Superior temporal gyrus (tissue), 1 donor: ENCODE data around the gene HTR3B.
"Not testable (repeated sequence)": the region's sequence is repeated elsewhere in the genome, so short reads cannot be mapped to it uniquely, and the experiment has no call there.

Experiments
- DNase-seq: peaks from one replicate; pipeline ENCODE4 v3.0.0-alpha.2; 2016; ENCODE audit errors: extremely low spot score

Gene HTR3B

DNA sequence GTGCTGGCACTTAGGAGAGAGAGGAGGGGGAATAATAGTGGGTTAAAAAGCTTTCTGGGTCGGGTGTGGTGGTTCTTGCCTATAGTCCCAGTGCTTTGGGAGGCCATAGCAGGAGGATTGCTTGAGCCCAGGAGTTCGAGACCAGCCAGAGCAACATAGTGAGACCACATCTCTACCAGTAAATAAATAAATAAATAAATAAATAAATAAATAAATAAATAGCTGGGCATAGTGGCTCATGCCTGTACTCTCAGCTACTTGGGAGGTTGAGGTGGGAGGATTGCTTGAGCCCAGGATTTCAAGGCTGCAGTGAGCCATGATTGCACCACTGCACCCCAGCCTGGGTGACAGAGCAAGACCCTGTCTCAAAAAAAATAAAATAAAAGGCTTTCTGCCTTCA, 41.6 kb downstream of the HTR3B start:
- DNase-seq = not testable (repeated sequence)

DNA sequence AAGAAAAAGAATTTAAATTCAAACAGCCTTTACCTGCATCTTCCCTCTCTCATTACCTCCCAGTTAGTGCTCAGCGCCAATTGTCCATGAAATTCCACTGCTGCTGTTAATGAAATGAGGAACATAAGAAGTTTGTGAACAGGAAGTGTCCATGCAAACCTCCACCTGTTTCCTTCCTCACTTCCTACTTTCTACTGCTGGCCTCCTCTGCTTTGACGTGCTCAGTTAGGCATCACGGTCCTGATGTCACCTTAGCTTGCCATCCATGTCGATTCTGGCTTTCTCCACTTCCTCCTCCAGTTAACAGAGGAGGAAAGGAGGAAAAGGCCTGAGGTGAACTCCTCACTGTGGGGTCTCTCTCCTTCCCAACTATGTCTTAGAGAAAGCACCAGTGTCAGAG, 43.4 kb downstream of the HTR3B start:
- DNase-seq = no peak

DNA sequence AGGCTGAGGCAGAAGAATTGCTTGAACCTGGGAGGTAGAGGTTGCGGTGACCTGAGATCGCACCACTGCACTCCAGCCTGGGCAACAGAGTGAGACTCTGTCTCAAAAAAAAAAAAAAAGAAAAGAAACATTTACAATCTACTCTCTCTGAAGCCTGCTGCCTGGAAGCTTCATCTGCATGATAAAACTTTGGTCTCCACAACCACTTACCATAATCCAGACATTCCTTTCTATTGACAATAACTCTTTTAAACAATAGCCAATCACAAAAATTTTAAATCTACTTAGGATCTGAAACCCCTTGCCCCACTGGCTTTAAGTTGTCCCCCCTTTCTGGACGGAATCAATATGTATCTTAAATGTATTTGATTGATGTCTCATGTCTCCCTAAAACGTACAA, 45.3 kb downstream of the HTR3B start:
- no peak for DNase-seq

DNA sequence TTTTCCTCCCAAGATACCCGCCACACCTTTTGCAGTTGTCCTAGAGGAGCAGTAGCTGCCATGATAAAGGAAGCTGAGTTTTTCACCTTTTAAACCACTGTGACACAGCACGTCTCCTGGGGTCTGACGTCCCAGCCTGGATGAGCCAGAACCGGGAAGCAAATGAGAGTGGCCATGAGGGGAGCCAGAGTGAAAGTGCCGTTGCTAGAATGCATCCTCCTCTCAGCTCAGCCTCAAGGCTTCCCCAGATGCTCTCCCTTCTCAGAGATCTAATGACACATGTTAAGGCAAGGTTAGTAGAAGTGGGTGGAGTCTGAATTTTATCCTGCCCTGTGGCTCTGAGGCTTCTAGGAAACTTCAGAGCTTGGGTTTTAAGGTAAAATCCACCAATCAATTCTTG, 46.9 kb downstream of the HTR3B start:
- no peak for DNase-seq

DNA sequence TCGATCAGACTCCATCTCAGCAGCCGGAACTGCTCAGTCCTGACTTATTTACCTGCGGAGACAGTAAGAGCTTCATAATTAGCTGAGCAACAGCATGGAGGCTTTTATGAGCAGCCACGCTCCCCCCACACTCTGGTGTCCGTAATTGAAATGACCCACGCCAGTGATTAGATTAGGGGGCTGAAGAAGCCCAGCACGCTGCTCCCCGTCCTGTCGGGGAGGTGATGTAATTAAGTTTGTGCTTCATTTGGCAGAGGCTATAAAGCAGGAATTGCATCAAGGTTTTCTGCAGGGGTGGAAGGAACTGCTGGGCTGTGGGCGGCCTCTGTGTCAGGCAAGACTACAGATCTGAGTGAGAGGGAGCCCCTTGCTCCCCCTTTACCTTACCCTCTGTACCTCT, 47.5 kb downstream of the HTR3B start:
- DNase-seq = no peak

DNA sequence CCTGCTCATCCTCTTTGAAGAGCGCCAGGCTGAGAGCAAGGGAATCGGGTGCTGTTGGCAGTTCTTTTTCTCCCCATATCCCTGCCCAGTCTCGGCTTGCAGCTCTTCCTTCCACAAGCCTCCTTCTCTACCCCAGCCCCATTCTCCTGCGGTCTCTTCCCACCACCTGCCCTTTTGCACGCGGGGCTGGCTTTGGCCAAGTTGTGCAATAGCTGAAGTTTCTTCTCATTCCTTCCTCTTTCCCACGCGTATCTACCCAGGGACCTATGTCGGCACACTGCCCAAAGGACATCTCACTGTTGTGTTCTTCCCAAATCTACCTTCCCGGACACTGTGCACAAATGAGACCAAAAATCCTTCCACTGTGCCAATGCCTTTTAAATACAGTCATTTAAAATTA, 48.0 kb downstream of the HTR3B start:
- DNase-seq = no peak

DNA sequence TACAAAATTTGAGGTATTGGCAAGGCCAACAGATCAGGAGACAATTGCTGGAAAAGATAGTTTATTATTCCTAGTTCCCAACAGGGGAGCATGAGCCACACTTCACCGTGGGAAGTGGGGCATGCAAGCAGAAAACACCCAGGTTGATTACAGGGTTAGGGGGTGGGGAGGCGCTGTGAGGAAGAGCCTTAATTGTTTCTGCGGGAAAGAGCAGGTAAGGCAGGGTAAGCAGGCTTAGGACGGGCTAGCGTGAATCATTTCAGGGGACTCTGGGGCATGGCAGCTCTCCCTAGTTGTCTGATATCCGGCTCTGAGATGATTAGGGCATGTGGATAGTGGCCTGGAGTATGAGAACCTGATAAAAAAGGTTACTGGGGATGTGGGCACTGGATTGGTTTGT, 49.6 kb downstream of the HTR3B start:
- DNase-seq = no peak

DNA sequence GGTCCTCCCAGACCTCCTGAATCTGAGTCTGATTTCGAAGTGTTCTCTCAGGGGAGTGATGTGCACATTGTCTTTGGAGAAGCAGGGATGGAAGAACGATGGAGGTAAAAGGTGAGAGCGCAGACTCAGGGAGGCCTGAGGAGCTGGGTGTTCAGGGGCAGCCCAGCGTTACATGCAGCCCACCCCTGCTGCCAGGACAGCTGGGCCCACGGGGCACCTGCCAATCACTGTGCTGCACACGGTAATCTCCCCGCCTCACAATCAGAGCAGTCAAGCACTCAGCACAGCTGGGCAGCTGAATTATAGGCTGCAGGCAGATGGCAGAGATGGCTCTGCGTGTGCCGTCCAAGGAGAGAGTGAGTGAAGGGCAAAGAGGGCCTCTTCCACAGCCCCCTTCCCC, 52.4 kb downstream of the HTR3B start:
- DNase-seq = no peak

DNA sequence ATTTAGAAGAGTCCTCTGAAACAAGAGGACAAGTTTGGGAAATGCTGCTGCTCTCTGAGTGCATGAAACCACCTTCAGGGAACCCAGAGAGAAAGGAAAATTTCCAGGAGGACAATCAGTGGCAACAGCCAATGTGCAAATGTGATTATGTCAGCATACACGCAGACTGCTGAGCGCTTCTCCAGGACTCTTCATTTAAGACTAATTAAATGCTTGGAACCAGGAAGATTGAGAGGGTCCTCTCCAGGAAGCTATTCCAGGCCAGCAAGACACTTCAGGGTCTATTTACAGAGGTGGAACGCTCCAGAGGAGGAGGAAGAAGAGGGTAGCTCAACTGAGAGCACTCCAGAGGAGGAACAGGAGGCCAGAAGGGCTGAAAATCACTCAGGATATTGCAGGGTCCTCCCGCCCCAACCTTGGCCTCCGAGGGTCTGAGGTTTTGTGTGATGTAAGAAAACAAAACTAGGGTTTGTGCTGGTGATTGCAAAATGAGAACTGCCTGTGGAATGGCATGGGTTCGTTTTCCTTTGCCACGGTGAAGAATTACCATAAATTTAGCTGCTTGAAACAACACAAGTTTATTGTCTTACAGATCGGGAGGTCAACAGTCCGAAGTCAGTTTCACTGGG, 56.2 kb downstream of the HTR3B start:
- DNase-seq = no peak

DNA sequence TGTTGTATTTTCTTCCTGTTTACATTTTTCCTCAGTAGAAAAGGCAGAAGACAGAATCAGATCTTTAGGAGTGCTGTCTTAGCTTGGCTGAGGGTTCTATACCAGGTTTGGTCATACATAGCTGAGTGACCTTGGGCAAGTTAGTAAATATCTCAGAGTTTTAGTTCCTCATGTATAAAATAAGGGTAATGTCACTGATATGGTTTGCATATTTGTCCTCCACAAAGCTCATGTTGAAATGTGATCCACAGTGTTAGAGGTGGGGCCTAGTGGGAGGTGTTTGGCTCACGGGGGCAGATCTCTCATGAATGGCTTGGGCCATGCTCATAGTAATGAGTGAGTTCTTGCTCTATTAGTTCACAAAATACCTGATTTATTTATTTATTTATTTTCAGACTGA, 62.8 kb downstream of the HTR3B start:
- no peak for DNase-seq

DNA sequence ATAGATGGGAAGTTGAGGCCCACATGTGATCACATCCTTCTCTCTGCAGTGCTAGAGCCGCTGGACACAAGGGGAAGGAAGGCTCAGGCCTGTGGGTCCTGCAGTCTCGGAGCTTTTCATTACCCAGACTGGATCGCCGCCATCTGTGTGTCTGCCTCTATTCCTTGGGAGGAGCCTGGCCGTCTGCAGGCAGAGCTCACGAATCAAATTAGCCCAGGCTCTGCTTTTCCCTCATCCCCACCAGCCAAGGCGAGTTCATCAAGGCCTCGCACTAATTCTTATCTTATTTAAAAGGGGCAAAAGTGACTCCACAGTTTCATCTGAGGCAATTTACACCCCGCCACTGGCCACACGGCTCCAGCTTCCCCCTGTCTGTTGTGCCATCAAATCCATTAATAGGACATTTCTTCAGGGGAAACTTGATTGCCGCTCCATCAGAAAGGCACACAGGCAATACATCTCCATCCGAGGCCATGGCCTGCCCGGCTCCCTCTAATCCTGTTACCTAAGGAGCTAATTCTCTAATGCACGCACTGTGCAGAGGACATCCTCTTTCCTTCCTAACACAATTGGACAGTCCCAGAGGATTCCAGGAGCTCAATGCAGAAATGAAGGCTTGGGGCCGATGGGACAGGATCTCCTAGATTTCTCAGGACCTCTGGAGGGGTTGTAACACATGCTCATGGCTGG, 67.1 kb downstream of the HTR3B start:
- DNase-seq = no peak

DNA sequence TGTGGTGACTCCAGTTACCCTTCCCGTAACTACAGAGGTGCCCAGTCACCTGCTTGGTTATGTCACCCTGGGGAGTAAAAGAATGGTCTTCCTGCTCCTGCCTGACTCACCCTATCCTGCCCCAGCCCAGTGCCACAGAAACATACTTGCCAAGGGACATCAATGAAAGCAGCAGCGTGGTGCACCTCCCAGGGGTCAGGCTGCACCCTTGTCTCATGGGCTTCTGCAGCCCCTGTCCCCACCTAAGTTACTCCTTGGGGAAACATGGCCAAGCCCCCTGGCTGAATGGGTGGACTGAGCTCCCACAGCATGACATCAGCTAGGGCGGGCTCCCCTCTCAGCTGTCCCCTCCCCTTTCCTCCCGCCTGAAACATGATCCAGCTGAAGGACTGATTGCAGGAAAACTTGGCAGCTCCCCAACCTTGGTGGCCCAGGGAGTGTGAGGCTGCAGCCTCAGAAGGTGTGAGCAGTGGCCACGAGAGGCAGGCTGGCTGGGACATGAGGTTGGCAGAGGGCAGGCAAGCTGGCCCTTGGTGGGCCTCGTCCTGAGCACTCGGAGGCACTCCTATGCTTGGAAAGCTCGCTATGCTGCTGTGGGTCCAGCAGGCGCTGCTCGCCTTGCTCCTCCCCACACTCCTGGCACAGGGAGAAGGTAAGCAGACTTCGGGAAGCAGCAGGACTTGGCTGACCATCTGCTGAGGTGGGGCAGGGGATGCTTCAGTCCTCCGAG, 70.3 kb downstream of the HTR3B start, which contains the start of gene HTR3A:
HTR3A (plus strand) TSS at position 368 of the 730 bp plus-strand sequence; CDS start at position 586, 218 bp downstream.
- no peak for DNase-seq

DNA sequence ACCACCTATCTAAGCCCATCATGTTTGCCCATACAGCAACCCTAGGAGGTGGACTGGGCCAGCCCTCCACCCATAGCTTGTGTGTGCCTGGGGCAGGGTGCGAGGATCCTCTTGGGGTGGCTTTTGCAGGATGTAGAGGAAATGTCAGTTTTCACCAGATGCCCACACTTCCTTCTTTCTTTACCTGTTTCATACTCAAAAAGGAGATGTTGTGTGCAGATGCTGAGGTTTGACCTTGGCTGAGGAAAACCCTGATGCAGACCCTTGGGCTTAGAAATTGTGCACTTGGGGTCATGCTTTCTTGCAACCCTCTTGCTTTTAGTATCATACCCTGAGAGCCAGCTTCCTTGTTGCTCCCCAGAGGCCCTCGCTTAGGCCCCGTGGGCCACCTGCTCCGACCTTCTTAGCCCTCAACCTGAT, 72.5 kb downstream of the HTR3B start:
- DNase-seq = no peak

DNA sequence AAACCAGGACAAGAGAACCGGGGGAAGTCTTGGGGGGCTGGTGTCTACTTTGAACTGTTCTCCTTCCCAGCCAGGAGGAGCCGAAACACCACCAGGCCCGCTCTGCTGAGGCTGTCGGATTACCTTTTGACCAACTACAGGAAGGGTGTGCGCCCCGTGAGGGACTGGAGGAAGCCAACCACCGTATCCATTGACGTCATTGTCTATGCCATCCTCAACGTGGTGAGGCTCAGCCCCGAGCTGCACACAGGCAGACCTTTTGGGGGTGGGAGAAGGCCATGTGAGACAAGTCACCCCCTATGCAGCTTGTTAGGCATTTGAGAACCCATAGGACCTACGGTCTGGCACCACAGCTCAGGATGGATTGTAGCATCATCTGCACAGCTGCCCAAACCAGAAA, 73.1 kb downstream of the HTR3B start:
- DNase-seq = no peak

DNA sequence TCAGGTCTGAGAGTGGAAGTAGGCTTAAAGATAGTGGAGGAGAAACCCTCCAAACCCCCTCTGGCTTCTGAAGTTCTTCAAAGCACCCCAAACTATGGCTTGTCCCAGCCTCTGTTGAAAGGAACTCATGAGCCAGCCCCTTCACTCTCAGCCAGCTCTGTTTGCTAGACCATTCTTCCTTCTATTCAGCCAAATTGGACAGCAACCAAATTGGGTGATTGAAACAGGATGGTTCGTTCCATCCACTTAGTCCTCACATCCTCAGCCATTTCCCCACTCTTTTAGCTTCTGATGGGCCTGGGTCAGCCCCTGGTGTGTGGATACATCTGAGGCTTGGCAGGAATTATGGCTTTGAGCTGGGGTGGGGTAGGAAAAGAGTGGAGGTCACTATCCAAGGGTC, 74.8 kb downstream of the HTR3B start:
- DNase-seq = no peak

DNA sequence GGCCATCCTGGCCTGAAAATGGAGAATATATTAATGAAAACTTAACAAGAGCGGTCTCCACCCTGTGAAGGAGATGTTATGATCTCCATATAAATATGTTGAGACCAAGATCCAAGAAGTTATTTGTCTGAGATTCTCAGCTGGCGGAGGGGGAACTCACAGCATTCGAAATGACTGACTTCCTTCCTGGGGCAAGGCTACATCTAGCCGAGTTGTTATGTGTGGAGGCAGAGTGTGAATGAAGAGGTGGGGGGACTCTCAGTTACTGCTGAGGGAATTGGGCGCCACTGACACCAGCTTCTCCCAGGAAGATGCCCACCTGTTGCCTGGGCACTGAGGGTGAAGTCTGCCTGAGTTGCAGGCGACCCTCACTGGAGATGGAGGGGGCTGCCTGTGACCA, 76.2 kb downstream of the HTR3B start:
- no peak for DNase-seq

DNA sequence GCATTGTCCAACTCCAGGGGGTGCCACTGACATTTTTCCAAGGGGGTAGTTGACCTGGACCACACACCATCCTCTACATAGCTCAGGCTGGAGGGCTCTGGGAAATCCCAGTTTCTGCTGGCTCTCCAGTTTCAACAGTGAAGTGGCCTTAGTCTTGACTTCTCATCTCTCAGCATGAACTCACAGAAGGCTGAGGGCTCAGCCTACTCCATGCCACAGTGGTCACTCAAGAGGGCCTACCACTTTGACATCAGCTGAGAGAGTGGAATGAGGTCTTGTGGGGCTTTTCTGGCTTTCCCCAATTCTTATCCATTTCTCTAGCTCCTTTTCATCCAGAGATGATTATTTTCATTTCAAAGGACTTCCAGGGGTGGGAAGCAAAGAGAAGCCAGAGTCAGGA, 77.7 kb downstream of the HTR3B start:
- DNase-seq = no peak

DNA sequence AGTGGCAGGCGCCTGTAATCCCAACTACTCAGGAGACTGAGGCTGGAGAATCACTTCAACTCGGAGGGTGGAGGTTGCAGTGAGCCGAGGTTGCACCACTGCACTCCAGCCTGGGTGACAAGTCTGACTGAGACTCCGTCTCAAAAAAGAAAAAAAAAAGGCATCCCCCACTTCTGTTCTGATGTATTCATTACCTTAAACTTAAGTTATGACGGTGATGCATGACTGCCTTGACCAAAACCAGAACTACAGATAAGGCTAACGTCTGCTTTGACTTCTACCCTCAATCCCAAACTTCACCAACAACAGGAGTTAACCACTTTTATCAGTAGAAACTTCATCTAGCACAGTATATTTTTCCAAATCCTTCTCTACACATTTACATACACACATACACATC, 80.2 kb downstream of the HTR3B start:
- no peak for DNase-seq

DNA sequence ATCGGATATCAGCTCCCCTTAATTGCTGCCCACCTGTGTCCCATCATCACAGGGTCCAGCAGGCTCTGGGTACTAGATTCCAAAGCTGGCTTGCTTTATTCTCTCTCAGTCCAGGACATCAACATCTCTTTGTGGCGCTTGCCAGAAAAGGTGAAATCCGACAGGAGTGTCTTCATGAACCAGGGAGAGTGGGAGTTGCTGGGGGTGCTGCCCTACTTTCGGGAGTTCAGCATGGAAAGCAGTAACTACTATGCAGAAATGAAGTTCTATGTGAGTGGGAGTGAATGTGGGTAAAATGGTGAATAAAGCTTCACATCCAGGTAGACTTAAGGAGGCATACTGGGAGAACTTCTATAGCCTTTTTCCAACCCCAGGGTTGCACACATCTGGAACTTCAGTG, 81.3 kb downstream of the HTR3B start:
- DNase-seq = no peak

DNA sequence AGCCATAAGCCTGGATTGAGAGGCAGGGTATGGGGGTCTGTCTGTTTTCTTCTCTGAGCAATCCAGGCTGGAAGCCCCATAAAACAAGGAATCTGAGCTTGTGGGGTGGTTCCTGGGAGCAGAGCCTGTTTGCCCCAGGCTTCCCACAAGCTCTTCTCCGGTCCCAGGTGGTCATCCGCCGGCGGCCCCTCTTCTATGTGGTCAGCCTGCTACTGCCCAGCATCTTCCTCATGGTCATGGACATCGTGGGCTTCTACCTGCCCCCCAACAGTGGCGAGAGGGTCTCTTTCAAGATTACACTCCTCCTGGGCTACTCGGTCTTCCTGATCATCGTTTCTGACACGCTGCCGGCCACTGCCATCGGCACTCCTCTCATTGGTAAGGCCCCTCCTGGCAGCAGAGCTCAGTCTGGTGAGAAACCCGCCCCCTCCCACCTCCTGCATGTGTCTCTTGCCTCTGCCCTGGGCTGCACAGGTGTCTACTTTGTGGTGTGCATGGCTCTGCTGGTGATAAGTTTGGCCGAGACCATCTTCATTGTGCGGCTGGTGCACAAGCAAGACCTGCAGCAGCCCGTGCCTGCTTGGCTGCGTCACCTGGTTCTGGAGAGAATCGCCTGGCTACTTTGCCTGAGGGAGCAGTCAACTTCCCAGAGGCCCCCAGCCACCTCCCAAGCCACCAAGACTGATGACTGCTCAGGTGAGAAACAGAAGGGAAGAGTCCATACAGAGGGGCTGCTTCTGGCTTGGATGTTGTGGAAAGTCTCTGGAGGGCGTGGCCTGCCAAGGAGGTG, 82.0 kb downstream of the HTR3B start:
- DNase-seq = no peak

DNA sequence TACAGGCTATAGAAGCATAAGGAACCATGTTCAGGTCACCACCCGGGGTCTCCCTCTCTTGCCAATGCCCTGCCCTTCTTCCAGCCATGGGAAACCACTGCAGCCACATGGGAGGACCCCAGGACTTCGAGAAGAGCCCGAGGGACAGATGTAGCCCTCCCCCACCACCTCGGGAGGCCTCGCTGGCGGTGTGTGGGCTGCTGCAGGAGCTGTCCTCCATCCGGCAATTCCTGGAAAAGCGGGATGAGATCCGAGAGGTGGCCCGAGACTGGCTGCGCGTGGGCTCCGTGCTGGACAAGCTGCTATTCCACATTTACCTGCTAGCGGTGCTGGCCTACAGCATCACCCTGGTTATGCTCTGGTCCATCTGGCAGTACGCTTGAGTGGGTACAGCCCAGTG, 84.8 kb downstream of the HTR3B start:
- no peak for DNase-seq

DNA sequence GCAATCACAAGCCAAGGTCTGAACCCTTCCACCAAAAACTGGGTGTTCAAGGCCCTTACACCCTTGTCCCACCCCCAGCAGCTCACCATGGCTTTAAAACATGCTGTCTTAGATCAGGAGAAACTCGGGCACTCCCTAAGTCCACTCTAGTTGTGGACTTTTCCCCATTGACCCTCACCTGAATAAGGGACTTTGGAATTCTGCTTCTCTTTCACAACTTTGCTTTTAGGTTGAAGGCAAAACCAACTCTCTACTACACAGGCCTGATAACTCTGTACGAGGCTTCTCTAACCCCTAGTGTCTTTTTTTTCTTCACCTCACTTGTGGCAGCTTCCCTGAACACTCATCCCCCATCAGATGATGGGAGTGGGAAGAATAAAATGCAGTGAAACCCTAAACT, 85.3 kb downstream of the HTR3B start:
- DNase-seq = no peak
